Frontal cortex (tissue), 4 donors: ENCODE results near the gene AGAP1. TPM values are rescaled to one million over a fixed set of nuclear protein-coding genes. Genes with fewer than 3 reads are reported as not detected.
"Not testable (repeated sequence)": the region's sequence is repeated elsewhere in the genome, so short reads cannot be mapped to it uniquely, and the experiment has no call there.

ENCODE experiments used
- DNase-seq, 2 donors: peaks; one replicate each; pipeline ENCODE4 v3.0.0; 2012; ENCODE audit warnings: low spot score in 2 of 2
- FAIRE-seq: peaks from 2 replicates; lab custom pipeline; 2012; peaks lifted over from hg19 to GRCh38; lab: Jason Lieb, UNC
- total RNA-seq: library from RNA; depleted of rRNA; stranded (reverse); fragments of >200 nt; gene quantifications from one replicate; pipeline ENCODE4 v1.2.3, GENCODE V29; 2014
- donor health status: control.
- donor health status: control.
- donor health status: control.

Gene AGAP1
- total RNA-seq, 1 donor from 2014 or later = 27.3 TPM

DNA sequence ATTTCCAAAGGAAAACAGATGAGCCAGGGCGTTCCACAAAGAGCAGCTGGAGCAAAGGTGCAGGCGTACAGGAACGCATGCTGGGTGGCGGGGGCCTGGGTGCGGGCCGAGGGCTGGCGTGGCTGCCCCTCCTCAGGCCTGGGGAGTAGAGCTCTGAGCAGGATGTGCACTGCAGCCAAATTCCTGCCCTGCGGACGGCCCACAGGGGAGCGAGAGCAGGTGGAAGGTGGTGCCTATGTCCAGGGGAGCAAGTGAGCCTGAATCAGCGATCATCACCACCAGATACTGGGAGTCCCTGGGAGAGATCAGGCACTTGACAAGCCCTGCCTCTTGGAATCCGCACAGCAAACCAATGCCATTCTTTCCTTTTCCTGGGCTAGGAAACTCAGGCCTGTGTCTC lies 568.1 kb downstream of the AGAP1 start:
- FAIRE-seq (no peak), DNase-seq (no peak)

GRCh38 chr2:236062806-236063205 lies 569.0 kb downstream of the AGAP1 start:
- FAIRE-seq = not testable (repeated sequence)

DNA sequence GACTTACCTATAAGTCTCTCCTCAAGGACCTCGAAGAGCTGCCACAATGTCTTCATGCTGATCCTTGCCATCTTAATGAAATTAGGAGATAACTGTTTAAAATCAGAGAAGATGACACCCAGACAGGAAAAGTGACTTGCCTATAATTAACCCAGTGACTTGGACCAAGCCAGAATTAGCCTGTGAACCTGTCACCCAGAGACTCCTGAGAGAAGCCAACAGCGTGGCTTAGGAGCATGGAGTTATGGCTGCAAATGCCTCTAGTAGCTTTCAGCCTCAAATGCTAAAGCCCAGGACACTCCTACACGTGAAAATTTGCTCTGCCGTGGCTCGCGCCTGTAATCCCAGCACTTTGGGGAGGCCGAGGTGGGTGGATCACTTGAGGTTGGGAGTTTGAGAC lies 570.2 kb downstream of the AGAP1 start:
- FAIRE-seq (no peak), DNase-seq (no peak)

More at GRCh38 chr2:236062806-236063205, 569.0 kb downstream of the AGAP1 start:
- DNase-seq = not testable (repeated sequence)

- DNase-seq (no peak), FAIRE-seq (no peak)
These were observed 571.7 kb downstream of the AGAP1 start for GRCh38 chr2:236065314-236066160.

DNA sequence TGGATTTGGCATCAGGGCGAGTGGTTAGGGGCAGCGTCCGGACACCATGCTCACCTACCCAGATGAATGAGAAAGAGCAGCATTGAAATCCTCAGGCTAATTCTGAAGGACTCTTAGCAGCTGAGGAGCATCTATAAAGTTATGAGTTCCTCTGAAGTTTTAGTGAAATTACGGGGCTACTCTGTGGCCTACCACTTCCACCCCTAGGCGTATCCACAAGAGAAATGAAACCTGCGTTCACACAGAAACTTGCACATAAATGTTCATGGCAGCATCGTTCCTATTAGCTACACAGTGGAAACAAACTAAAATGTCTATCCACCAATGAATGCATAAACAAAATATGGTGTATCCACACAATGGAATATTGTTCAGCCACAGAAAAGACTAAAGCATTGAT lies 576.4 kb downstream of the AGAP1 start:
- no peak for DNase-seq

DNA sequence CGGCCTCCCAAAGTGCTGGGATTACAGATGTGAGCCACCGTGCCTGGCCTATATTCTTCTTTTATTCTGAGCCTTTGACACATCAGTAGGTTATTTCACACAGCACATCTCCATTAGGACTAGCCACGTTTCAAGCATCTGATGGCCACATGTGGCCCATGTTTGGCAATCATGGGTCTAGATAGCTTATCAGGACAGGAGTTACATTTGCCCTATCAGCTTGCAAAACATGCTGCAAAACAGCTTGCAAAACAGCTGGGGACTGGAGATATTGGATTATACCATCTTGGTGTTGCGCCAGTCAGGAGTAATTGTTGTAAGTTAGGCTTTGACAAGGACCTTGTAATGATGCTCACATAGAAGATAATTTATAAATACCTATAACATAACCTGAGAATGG lies 579.4 kb downstream of the AGAP1 start:
- no peak for FAIRE-seq
- DNase-seq = no peak

More for the DNA sequence above, 576.4 kb downstream of the AGAP1 start:
- no peak for FAIRE-seq

DNA sequence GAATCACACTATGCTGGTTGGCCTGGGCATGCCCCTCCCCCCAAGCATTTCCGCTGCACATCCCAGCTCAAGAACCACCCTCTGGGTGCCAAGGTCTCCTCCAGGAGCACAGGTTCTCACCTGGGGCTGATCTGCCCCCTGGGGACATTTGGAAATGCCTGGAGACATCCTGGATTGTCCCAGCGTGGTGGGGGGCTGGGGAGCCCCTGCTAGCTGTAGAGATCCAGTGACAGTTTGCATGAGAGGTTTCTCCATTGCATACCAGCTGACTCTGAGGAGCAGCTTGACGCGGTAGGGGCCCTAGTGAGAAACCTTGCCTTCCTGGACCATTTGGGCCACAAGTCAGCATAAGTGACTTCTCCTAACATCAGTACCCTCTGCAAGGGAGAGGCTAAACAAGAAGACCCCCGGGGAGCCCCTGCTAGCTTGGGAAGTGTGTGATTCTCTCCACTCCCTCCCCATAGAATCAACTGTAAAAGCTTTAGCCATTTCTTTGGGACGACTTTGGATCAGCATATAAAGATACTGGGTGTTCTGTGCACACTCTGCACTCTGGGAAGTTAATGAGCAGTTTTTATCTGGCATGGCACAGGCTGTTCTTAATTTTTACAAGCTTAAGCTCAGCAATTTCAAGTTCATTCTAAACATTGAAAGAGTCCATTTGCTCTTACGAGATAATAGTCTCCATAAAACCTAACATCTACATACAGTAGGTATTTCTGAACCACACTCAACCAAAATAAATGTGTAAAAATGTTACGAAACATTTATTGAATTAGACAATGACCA lies 580.2 kb downstream of the AGAP1 start:
- no peak for FAIRE-seq
- DNase-seq = no peak

GRCh38 chr2:236075802-236076201 lies 582.0 kb downstream of the AGAP1 start:
- FAIRE-seq = no peak
- no peak for DNase-seq

- no peak for DNase-seq
- no peak for FAIRE-seq
These were observed 584.7 kb downstream of the AGAP1 start for GRCh38 chr2:236078297-236079255.

DNA sequence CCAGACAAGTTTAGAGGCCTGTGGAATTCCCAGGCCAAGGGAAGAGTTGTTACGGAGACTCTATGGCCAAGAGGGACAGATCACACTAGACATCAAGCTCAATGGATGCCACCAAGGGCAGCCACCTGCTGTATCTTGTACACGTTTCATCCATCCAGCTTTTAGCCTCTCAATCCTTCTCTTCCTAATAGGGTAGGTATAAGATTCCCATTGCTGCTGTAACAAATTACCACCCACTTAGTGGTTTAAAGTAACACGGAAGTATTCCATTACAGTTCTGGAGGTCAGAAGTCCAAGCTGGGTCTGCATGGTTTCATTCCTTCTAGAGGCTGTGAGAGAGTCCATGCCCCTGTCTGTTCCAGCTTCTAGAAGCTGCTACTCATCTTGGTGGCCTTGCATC lies 586.6 kb downstream of the AGAP1 start:
- FAIRE-seq (no peak), DNase-seq (no peak)

DNA sequence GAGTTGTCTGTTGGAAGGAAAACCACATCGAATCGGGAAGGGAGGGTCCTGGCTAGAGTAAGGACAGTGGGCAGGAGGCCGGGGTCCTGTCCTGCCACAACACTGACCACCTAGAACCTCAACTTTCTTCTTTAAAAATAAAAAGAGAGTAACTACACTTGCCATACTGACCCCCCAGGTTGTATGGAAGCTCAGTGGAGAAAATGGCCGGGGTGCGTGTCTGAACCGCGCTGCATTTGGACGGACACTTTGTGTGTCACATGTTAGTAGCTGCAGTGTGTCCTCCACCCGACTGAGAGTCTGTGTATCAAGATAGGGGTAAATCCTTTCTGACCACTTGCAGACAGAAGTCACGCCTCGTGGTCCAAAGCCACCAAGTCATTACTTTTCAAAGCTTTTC lies 587.3 kb downstream of the AGAP1 start:
- FAIRE-seq = no peak

DNA sequence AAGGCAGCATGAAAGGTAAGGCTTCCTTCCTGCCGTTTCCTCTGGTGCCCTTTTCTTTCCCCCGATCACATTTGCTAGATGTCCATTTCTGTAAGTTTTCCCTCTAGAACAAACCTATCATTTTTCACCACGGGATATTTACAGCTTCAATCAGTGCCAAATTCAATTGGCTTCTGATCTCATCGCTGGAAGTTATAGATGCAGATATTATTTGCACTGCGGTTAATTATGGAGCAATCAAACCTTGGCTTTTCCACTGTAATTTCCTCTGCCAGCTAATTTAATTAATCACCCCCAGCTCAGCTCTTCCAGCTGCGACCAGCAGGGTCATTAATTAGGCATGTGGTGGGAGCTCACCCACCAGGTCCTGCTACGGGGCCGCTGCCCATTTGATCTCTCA lies 588.2 kb downstream of the AGAP1 start:
- DNase-seq (no peak), FAIRE-seq (no peak)

More for the DNA sequence above, 587.3 kb downstream of the AGAP1 start:
- no peak for DNase-seq

GRCh38 chr2:236083934-236084333 lies 590.1 kb downstream of the AGAP1 start:
- DNase-seq = no peak
- FAIRE-seq = no peak

DNA sequence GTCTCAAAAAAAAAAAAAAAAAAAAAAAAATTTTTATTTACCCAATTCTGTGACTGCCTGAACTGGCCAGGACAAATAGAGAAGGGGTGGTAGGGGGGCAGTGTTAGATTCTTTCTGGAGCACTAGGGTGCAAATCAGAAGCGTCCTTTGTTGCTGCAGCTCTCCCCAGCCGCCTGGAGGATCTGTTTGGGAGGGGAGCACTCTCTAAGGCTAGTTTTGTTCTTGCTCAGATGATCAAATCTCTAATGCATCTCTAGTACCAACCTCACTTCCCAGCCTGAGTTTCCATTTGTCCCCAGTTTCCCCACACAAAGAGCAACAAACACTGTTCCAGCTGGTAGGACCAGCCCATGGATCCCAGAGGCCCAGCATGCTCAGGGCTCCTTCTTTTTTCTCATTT lies 591.4 kb downstream of the AGAP1 start:
- FAIRE-seq (no peak), DNase-seq (no peak)

GRCh38 chr2:236085647-236086046 lies 591.8 kb downstream of the AGAP1 start:
- FAIRE-seq = no peak
- DNase-seq = no peak

DNA sequence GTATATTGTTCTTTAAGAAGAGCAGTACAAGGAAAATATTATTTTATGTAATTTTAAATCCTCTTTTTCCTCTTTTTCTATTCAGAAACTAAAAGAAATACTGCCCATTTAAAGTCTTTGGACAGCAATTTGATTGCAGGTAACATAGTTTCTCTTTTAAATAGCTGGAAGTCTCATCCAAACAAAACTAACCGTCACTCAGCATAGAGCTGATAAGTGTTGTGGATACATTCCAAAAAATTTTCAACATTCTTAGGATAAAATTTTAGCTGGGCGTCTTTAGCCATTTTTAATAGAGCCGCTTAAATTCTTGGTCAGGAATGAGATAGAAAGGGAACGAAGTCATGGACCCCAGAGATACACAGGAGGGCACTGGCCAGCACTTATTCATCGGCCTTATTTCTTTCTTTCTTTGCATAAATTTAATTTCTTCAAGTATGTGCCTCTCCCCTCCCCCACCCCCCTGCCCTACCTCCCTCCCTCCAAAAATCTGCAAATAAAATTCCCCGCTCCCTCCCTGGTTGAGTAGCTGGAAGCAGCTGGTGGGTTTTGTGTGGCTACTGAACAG lies 592.6 kb downstream of the AGAP1 start:
- no peak for DNase-seq
- FAIRE-seq = no peak

DNA sequence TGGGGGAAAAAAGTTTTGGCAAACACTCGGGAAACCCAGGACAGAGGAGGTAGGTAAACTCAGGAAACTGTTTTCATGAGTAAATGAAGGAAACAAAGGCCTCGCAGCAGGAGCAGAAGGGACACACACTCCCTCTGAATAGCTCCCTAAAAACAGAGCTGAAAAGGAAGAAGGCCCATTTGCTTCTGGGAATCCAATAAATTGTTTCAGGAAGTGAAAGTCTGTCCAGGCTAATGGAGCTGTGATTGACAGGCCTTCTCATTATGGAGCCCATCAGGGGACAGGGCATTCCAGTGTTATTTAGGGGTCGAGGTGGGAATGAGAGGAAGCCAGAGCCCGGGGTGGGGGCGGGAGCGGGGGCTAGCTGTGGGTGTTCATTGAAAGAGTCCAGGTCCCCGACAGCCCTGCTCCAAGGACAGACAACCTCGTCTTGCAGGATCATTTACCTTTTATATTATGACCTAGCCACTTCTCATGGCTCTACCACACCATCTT lies 593.2 kb downstream of the AGAP1 start:
- FAIRE-seq = no peak
- DNase-seq = no peak

GRCh38 chr2:236088368-236089057 lies 594.7 kb downstream of the AGAP1 start:
- no peak for DNase-seq
- no peak for FAIRE-seq
